Endodermal cell (in vitro differentiated cells): ENCODE results near the gene ARIH2. TPM values are rescaled to one million over a fixed set of nuclear protein-coding genes. Genes with fewer than 3 reads are reported as not detected.

ENCODE experiments used
- DNase-seq: peaks from one replicate; pipeline ENCODE4 v3.0.0-alpha.2; 2017
- H3K27ac ChIP-seq: 2 replicates; pipeline ENCODE4 v1.5.1; 2013; ENCODE audit warnings: mild to moderate bottlenecking, low read depth, low read length, moderate library complexity
- H3K27me3 ChIP-seq: 2 replicates; pipeline ENCODE4 v1.6.1; 2013; ENCODE audit warnings: mild to moderate bottlenecking, low read length, moderate library complexity; ENCODE audit not compliant: insufficient read depth, control insufficient read depth, poor library complexity, severe bottlenecking
- H3K36me3 ChIP-seq: 2 replicates; pipeline ENCODE4 v1.7.0; 2013; ENCODE audit warnings: mild to moderate bottlenecking, low read length, moderate library complexity; ENCODE audit not compliant: control insufficient read depth, insufficient read depth
- H3K4me1 ChIP-seq: one replicate; pipeline ENCODE4 v1.7.0; 2013; ENCODE audit warnings: low read length; ENCODE audit not compliant: control insufficient read depth, insufficient read depth
- H3K4me3 ChIP-seq: 2 replicates; pipeline ENCODE4 v1.5.1; 2013; ENCODE audit warnings: mild to moderate bottlenecking, low read length, moderate library complexity
- H3K9ac ChIP-seq: 2 replicates; pipeline ENCODE4 v1.6.1; 2013; ENCODE audit warnings: mild to moderate bottlenecking, low read length, moderate library complexity; ENCODE audit not compliant: poor library complexity, severe bottlenecking; ENCODE audit errors: extremely low read depth
- H3K9me3 ChIP-seq: 2 replicates; pipeline ENCODE4 v1.6.1; 2013; ENCODE audit warnings: mild to moderate bottlenecking, low read length, moderate library complexity; ENCODE audit not compliant: control insufficient read depth
- H3K27ac Mint-ChIP-seq: 2 replicates; pipeline ENCODE4 v1.8.0; 2020; ENCODE audit warnings: mixed read lengths
- H3K27me3 Mint-ChIP-seq: 2 replicates; pipeline ENCODE4 v1.8.0; 2021; ENCODE audit warnings: mild to moderate bottlenecking, mixed read lengths; ENCODE audit not compliant: insufficient read depth
- H3K36me3 Mint-ChIP-seq: 2 replicates; pipeline ENCODE4 v1.8.0; 2020; ENCODE audit warnings: low read depth, mixed read lengths
- H3K4me1 Mint-ChIP-seq: 2 replicates; pipeline ENCODE4 v1.8.0; 2020; ENCODE audit warnings: mixed read lengths
- H3K4me3 Mint-ChIP-seq: 2 replicates; pipeline ENCODE4 v1.8.0; 2020; ENCODE audit warnings: mild to moderate bottlenecking, moderate library complexity, mixed read lengths
- H3K9me3 Mint-ChIP-seq: 2 replicates; pipeline ENCODE4 v1.8.0; 2020; ENCODE audit warnings: mild to moderate bottlenecking, mixed read lengths
- WGBS, 2 experiments: methylation state at CpG; one replicate each; pipeline versions ENCODE4 v1.1.5 to v1.1.7; 2013; ENCODE audit warnings: missing lambda C conversion rate in 2 of 2, mixed read lengths in 1 of 2; ENCODE audit not compliant: insufficient coverage in 1 of 2, insufficient read length in 1 of 2; 5-methylcytosine and 5-hydroxymethylcytosine counted together
- total RNA-seq, 2 donors: library from RNA; stranded (reverse); fragmentation: NEBNext Ultra II Directional in 1 of 2; extraction: Animal tissue kit (Norgen Biotek cat#: 25700) in 1 of 2; gene quantifications; 2 replicates in 1 of 2; 3 replicates in 1 of 2; pipeline ENCODE4 v1.2.1, GENCODE V29; 2021
- TF ChIP-seq, protein P1 (sequence below): fragments of 200-600 bp; sonication (generic); conservative IDR thresholded peaks from 2 replicates; pipeline ENCODE4 v1.5.0; 2021; ENCODE audit warnings: antibody characterized with exemption, mild to moderate bottlenecking

The ARIH2 gene
- total RNA-seq, 2 donors from 2014 or later: 86.6 to 113 TPM

DNA sequence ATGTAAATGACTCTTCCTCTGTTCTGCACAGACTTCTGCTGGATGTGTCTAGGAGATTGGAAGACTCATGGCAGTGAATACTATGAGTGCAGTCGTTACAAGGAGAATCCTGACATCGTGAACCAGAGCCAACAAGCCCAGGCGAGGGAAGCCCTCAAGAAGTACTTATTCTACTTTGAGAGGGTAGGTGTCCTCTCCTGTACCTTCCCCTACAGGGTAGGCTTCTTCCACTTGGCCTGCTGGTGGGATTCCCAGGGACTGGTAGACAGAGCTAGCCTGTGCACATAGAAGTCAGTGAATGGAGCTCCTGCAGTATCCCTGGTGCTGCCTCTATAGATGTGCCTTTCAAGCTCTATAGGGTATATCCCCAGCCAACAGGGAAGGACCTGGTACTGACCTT, 60.8 kb downstream of the ARIH2 start:
- TF ChIP-seq, protein P1, sequence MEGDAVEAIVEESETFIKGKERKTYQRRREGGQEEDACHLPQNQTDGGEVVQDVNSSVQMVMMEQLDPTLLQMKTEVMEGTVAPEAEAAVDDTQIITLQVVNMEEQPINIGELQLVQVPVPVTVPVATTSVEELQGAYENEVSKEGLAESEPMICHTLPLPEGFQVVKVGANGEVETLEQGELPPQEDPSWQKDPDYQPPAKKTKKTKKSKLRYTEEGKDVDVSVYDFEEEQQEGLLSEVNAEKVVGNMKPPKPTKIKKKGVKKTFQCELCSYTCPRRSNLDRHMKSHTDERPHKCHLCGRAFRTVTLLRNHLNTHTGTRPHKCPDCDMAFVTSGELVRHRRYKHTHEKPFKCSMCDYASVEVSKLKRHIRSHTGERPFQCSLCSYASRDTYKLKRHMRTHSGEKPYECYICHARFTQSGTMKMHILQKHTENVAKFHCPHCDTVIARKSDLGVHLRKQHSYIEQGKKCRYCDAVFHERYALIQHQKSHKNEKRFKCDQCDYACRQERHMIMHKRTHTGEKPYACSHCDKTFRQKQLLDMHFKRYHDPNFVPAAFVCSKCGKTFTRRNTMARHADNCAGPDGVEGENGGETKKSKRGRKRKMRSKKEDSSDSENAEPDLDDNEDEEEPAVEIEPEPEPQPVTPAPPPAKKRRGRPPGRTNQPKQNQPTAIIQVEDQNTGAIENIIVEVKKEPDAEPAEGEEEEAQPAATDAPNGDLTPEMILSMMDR: no peak
- DNase-seq: no peak
- Mint-ChIP-seq H3K4me1 (no peaks in the 10 kb centered on the region), H3K36me3 (peaks cover 73% of the 10 kb centered on the region), H3K27me3 (no peaks in the 10 kb centered on the region), H3K9me3 (no peaks in the 10 kb centered on the region), H3K27ac (no peak overlapping the region), H3K4me3 (no peak overlapping the region)
- H3K9me3 ChIP-seq: no peaks in the 10 kb centered on the region
- peaks cover 77% of the 10 kb centered on the region for H3K36me3 ChIP-seq
- H3K27me3 ChIP-seq: no peaks in the 10 kb centered on the region
- H3K4me3 ChIP-seq: no peak overlapping the region
- 92 to 100% methylated on average over 2 to 3 of the region's 3 CpGs for WGBS, 2 experiments
- no peaks in the 10 kb centered on the region for H3K4me1 ChIP-seq
- H3K9ac ChIP-seq: no peak overlapping the region
- no peak overlapping the region for H3K27ac ChIP-seq

DNA sequence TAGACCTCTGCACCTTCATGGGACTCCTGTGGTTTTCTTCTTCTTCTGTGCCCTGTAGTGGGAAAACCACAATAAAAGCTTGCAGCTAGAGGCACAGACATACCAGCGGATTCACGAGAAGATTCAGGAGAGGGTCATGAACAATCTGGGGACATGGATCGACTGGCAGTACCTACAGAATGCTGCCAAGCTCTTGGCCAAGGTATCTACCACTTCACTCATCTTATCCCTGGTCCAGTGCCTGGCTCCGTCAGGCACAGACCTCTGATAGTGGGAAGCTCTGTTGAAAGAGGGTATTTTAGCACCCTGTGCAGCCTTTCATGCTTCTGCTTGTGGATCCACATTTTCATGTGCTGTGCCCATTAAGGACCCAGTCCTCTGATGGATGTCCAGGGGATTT, 61.7 kb downstream of the ARIH2 start:
- peaks cover 65% of the 10 kb centered on the region for H3K36me3 Mint-ChIP-seq
- H3K4me1 Mint-ChIP-seq: no peaks in the 10 kb centered on the region
- TF ChIP-seq, protein P1: no peak
- no peak overlapping the region for H3K27ac ChIP-seq
- no peaks in the 10 kb centered on the region for H3K4me1 ChIP-seq
- no peak overlapping the region for H3K27ac Mint-ChIP-seq
- no peaks in the 10 kb centered on the region for H3K9me3 Mint-ChIP-seq
- no peaks in the 10 kb centered on the region for H3K27me3 ChIP-seq
- DNase-seq: no peak
- no peaks in the 10 kb centered on the region for H3K27me3 Mint-ChIP-seq
- no peak overlapping the region for H3K4me3 ChIP-seq
- no peak overlapping the region for H3K9ac ChIP-seq
- H3K4me3 Mint-ChIP-seq: no peak overlapping the region
- H3K9me3 ChIP-seq: no peaks in the 10 kb centered on the region
- H3K36me3 ChIP-seq: peaks cover 77% of the 10 kb centered on the region
- 96 to 100% methylated on average over 1 to 4 of the region's 4 CpGs for WGBS, 2 experiments

DNA sequence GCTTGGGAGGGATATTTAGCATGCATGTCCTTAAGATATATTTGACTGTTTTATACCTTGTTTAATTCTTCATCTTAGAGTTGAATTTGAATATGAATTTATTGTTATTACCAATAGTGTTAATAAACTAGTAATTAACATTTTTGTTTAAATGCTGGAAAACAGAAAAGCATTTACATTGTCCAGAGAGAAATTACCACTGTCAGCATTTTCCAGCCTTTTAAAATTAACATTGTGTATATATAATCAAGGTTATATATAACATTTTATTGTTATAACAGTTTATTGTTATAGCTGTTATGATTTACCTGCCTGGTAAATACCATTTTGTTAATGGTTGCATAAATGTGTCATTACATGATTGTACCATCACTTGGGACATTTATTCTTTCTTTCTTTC, 63.4 kb downstream of the ARIH2 start:
- H3K4me3 Mint-ChIP-seq: no peak overlapping the region
- TF ChIP-seq, protein P1: no peak
- H3K36me3 Mint-ChIP-seq: peaks cover 58% of the 10 kb centered on the region
- H3K27ac Mint-ChIP-seq: no peak overlapping the region
- H3K9me3 Mint-ChIP-seq: no peaks in the 10 kb centered on the region
- H3K27me3 Mint-ChIP-seq: no peaks in the 10 kb centered on the region
- no peak for DNase-seq
- Histone ChIP-seq H3K36me3 (peaks cover 65% of the 10 kb centered on the region), H3K9me3 (no peaks in the 10 kb centered on the region), H3K27ac (no peak overlapping the region), H3K9ac (no peak overlapping the region), H3K4me1 (no peaks in the 10 kb centered on the region), H3K4me3 (no peak overlapping the region), H3K27me3 (no peaks in the 10 kb centered on the region)
- no peaks in the 10 kb centered on the region for H3K4me1 Mint-ChIP-seq
